GM18858 (cell line): ENCODE data around the gene MMP25.

ENCODE experiments used
- ATAC-seq: cut with Tn5 transposase; IDR thresholded peaks from one replicate; pipeline ENCODE4 v1.9.1; 2021; ENCODE audit not compliant: unreplicated experiment

MMP25 gene

DNA sequence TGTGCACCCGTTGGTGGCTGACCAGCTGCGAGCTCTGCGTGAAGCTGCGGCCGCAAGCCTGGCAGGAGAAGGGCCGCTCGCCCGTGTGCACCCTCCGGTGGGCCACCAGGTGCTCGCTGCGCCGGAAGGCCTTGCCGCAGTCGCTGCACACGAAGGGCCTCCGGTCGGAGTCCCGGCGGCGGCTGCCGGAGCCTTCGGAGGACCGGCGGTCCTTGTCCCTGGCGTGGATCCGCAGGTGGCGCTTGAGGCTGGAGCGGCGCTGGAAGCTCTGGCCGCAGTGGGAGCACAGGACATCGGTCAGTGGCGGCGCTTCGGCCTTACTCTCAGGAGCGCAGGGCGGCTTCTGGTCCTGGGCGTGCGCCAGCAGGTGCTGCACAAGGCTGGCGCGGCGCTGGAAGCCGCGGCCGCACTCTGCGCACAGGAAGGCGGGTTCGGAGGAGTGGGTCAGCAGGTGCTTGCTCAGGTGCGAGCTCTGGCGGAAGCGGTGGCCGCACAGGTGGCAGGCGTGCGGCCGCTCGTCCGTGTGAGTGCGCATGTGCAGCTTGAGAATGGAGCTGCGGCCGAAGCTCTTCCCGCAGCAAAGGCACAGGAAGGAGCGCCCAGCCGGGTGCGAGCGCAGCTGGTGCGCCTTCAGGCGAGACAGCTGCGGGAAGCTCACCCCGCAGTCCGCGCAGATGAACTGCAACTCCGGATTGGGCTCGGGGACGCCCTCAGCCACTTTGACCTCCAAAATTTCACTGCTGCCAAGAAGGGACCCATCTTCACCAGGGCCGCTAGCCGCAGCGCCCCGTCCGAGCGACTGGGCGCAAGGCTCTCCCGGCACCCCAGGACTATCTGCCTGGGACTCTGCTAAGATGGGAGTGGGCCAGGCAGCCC is 43.6 kb downstream of the MMP25 start:
- no peak for ATAC-seq

GRCh38 chr16:3091551-3091950 is 45.2 kb downstream of the MMP25 start:
- ATAC-seq: no peak

DNA sequence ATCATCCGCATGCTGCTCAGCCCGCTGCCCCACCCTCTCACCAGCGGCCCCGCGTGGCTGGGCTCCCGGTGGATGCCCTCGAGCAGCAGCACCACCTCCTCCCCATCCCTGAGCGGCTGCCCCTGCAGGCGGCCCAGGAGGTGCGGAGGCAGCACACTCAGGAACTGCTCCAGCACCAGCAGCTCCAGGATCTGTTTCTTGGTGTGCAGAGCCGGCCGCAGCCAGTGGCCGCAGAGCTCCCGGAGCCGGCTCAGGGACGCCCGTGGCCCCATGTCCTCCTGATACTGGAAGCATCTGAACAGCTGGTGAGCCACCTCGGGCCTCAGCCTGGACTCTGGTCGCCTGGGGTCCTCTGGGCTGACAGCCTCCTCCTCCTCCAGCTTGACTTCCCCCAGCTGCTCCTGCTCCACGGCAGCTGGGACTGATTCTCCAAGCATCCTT is 46.2 kb downstream of the MMP25 start:
- ATAC-seq: no peak

DNA sequence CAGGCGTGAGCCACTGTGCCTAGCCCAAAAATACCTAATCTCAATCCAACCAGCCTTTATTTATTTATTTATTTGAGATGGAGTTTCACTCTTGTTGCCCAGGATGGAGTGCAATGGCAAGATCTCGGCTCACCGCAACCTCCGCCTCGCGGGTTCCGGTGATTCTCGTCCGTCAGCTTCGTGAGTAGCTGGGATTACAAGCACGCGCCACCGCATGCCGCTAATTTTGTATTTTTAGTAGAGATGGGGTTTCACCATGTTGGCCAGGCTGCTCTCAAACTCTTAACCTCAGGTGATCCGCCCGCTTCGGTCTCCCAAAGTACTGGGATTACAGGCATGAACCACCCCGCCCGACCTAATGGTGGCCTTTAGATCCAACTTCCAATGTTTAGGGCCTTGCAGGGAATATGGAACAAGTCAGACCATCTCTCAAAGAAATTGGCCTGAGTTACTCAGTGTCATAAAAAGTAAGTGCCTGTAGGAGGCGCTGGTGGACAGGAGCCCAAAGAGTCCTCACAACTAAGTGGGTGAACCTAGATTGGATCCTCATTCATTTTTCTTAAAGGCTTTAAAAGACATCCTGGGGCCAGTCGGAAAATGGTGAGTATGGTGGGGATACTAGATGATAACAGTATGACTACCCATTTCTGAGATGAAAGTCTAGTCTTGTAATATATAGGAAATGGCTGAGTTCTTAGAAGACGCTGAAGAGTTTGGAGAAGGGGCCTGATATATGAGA is 48.1 kb downstream of the MMP25 start:
- ATAC-seq: no peak

DNA sequence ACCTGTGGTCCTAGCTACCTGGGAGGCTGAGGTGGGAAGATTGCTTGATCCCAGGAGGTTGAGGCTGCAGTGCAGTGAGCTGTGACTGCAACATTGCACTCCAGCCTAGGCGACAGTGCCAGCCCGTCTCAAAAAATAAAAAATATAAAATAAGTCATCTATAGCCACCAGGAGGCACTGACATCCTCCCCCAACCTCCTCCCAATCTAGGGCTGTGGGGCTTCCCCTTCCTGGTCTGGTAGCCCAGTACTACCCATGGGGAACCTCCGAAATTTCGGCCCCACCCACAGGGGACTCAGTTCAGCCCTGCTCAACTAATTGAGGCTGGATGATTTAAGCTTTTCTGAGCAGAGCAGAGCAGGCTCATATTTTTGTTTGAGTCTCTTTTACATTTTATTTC is 49.5 kb downstream of the MMP25 start:
- ATAC-seq: peak; percentile 45

DNA sequence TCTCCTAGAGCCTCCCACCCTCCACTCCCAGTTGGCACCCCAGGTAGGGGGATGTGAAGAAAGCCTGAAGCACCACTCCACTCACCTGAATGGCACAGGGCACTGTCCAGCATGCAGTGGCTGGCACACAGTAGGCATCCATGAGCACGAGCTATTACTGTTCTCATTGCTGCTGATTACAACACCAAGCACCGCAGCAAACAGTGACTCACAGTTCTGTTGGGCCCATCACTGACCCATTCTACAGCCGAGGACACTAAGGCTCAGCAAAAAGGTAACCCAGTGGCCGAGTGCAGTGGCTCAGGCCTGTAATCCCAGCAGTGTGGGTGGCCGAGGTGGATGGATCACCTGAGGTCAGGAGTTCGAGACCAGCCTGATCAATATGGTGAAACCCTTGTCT is 50.0 kb downstream of the MMP25 start:
- ATAC-seq: no peak

DNA sequence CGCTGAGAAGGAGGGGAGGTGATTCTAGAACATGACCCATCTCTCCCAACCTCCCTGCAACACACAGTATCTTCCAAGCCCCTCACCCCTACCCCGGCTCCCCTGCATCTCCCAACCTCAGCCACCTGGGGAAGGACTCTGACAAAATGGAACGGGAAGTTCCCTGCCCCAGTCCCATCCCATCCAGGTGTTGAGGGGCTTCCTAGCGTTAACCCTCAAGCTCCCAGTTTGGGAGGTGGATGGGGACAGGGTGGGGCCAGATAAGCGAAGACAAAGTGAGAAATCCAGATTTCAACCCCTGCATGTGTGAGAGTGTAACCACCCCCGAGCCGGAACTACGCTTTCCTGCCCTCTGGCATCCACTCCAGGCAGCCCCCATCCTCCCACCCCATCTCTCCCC is 50.9 kb downstream of the MMP25 start:
- no peak for ATAC-seq

DNA sequence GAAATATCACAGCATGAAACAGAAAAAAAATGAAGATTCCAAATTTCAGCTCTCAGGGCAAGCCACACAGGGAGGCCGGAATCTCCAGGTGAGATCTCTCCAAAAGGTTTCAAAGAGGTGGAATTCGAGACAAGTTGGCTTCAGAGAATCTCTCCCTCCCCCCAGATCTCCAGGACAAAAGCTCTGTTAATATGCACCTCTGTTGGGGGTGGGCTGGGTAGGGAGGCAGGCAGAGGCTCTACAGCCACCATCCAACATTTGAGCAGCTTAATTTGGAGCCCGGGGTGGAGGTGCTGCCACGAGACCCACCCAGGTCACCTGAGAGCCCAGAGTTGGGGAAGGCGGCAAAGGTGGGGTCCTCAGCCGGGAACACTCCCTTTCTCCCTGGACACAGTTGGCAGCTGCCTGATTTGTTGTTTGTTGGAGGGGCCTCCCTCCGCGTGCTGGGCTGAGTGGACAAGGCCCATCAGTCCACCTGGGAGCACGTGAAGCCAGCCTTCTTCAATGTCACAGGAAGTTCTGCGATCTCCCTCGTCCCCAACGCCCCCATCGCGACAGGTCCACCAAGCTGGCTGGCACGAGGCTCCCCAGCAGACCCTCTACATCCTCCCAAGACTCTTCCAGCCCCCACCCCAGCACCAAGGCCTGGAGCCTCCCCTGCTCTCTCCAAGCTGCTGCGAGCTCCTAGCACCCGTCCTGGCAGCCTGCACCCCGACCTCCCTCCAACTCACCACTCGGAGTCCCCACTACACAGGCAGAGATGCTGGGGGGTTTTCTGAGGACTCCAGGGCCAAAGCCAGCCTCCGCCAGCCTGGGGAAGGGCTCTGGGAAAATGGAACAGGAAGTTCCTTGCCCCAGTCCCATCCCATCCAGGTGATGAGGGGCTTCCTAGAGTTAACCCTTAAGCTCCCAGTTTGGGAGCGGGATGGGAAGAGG is 52.4 kb downstream of the MMP25 start, which contains the start of gene ZSCAN10:
Gene ZSCAN10 (minus strand): TSS at position 836 of the 936 bp plus-strand sequence. CDS start 6,357 bp downstream, outside the sequence.
- no peak for ATAC-seq

- no peak for ATAC-seq
These were observed 53.0 kb downstream of the MMP25 start for GRCh38 chr16:3099395-3099731.

GRCh38 chr16:3099732-3100499 is 53.6 kb downstream of the MMP25 start:
- no peak for ATAC-seq

DNA sequence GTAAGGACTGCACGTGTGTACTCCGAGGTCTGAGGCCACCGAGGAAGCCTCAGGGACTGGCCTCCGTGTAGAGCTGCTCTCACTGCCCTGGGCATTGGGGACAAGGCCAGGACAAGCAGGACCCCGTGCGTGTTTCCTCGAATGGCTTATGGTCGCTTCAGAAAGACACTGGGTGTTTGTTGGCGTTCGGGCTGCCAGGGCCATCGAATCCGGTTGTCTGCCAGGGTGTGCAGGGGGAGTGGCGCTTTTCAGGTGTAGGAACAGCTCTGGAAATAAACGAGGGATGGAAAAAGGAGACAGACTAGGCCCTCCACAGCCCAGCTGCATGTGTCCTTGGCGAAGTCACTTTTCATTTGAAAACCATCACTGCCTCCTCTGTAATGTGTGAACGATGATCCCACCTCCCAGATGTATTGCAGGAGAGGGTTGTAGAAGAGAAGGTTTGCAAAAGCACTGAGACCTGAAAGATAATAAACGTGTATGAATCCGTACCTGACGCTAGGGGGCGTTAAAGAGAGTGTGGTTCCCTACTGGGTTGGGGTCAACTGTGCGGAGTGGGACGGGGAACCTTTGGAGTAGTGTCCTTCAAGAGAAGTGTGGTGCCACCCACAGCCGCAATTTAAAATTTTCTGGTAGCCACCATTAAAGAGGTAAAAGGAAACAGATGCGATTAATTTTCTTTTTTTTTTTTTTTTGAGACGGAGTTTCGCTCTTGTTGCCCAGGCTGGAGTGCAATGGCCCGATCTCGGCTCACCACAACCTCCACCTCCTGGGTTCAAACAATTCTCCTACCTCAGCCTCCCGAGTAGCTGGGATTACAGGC is 54.9 kb downstream of the MMP25 start:
- ATAC-seq: no peak

- no peak for ATAC-seq
These were observed 55.6 kb downstream of the MMP25 start for GRCh38 chr16:3101841-3102470.

GRCh38 chr16:3106205-3106928 is 60.0 kb downstream of the MMP25 start:
- peak; percentile 55 for ATAC-seq
